WTC11 (cell line): Measurements from ENCODE around the gene GFM2.
"Not testable (repeated sequence)": the region's sequence is repeated elsewhere in the genome, so short reads cannot be mapped to it uniquely, and the experiment has no call there.

Experiments used
- ARID4B ChIP-seq: sonication (generic); formaldehyde crosslinking; IDR thresholded peaks from 2 replicates; pipeline ENCODE4 v1.8.0; 2023; ENCODE audit warnings: missing genetic modification reagents, mild to moderate bottlenecking, borderline replicate concordance
- CTCF ChIP-seq: fragments of 200-600 bp; IDR thresholded peaks from 2 replicates; pipeline ENCODE4 v1.8.0; 2022; ENCODE audit warnings: antibody characterized with exemption
- MAX ChIP-seq: sonication (generic); formaldehyde crosslinking; IDR thresholded peaks from 2 replicates; pipeline ENCODE4 v1.8.0; 2022; ENCODE audit warnings: mild to moderate bottlenecking, missing genetic modification reagents
- MXD4 ChIP-seq: fragments of 250-450 bp; sonication (Bioruptor Pico); IDR thresholded peaks from 2 replicates; pipeline ENCODE4 v1.8.0; 2021; ENCODE audit warnings: mild to moderate bottlenecking, moderate library complexity, borderline replicate concordance
- NFATC4 ChIP-seq: fragments of 250-450 bp; sonication (Bioruptor Pico); IDR thresholded peaks from 2 replicates; pipeline ENCODE4 v1.9.0; 2021; ENCODE audit warnings: mild to moderate bottlenecking
- NR2C2 ChIP-seq: sonication (generic); formaldehyde crosslinking; IDR thresholded peaks from 2 replicates; pipeline ENCODE4 v1.8.0; 2022; ENCODE audit warnings: mild to moderate bottlenecking, missing genetic modification reagents
- PREB ChIP-seq: sonication (generic); formaldehyde crosslinking; IDR thresholded peaks from 2 replicates; pipeline ENCODE4 v1.8.1; 2022; ENCODE audit warnings: mild to moderate bottlenecking, missing genetic modification reagents, moderate library complexity, borderline replicate concordance
- TP53 ChIP-seq: sonication (generic); formaldehyde crosslinking; IDR thresholded peaks from 2 replicates; pipeline ENCODE4 v1.8.1; 2023; ENCODE audit warnings: mild to moderate bottlenecking, missing genetic modification reagents
- ZBTB43 ChIP-seq: sonication (generic); formaldehyde crosslinking; IDR thresholded peaks from 2 replicates; pipeline ENCODE4 v1.8.1; 2023; ENCODE audit warnings: mild to moderate bottlenecking, missing genetic modification reagents
- ZNF121 ChIP-seq: sonication (generic); formaldehyde crosslinking; IDR thresholded peaks from 2 replicates; pipeline ENCODE4 v1.8.0; 2023; ENCODE audit warnings: missing genetic modification reagents
- ZSCAN18 ChIP-seq: fragments of 250-450 bp; sonication (Bioruptor Pico); IDR thresholded peaks from 2 replicates; pipeline ENCODE4 v2.1.2; 2022; ENCODE audit warnings: mild to moderate bottlenecking, moderate library complexity
- TF ChIP-seq, protein P1 (sequence below): sonication (generic); formaldehyde crosslinking; IDR thresholded peaks from 2 replicates; pipeline ENCODE4 v1.8.1; 2023; ENCODE audit warnings: mild to moderate bottlenecking, missing genetic modification reagents

- not testable (repeated sequence) for TF ChIP-seq ZNF121; CTCF; NR2C2; PREB; NFATC4 (CRISPR knock-in tag); MXD4 (CRISPR knock-in tag); ARID4B (CRISPR knock-in tag); ZBTB43; MAX (CRISPR knock-in tag); TP53 (CRISPR knock-in tag); ZSCAN18 (CRISPR knock-in tag)
- TF ChIP-seq, protein P1, sequence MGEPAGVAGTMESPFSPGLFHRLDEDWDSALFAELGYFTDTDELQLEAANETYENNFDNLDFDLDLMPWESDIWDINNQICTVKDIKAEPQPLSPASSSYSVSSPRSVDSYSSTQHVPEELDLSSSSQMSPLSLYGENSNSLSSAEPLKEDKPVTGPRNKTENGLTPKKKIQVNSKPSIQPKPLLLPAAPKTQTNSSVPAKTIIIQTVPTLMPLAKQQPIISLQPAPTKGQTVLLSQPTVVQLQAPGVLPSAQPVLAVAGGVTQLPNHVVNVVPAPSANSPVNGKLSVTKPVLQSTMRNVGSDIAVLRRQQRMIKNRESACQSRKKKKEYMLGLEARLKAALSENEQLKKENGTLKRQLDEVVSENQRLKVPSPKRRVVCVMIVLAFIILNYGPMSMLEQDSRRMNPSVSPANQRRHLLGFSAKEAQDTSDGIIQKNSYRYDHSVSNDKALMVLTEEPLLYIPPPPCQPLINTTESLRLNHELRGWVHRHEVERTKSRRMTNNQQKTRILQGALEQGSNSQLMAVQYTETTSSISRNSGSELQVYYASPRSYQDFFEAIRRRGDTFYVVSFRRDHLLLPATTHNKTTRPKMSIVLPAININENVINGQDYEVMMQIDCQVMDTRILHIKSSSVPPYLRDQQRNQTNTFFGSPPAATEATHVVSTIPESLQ (CRISPR knock-in tag), result not testable (repeated sequence)
These were observed 24.8 kb upstream of the GFM2 start for GRCh38 chr5:74791669-74792068.
